Sigmoid colon (tissue), 3 donors: ENCODE measurements around the gene EMB.
"Not testable (repeated sequence)": the region's sequence is repeated elsewhere in the genome, so short reads cannot be mapped to it uniquely, and the experiment has no call there.

Experiments
- CTCF ChIP-seq, 4 experiments: fragments of 450-650 bp in 3 of 4; fragments of 200-600 bp in 1 of 4; IDR thresholded peaks; one replicate each; pipeline ENCODE4 v1.5.1; 2016 to 2019; ENCODE audit warnings: antibody characterized with exemption in 4 of 4, mild to moderate bottlenecking in 3 of 4, moderate library complexity in 2 of 4
- POLR2A ChIP-seq, 2 donors: fragments of 450-650 bp; IDR thresholded peaks; one replicate each; pipeline ENCODE4 v1.6.1; 2016; ENCODE audit warnings: antibody characterized with exemption in 2 of 2, mild to moderate bottlenecking in 2 of 2, moderate library complexity in 2 of 2

DNA sequence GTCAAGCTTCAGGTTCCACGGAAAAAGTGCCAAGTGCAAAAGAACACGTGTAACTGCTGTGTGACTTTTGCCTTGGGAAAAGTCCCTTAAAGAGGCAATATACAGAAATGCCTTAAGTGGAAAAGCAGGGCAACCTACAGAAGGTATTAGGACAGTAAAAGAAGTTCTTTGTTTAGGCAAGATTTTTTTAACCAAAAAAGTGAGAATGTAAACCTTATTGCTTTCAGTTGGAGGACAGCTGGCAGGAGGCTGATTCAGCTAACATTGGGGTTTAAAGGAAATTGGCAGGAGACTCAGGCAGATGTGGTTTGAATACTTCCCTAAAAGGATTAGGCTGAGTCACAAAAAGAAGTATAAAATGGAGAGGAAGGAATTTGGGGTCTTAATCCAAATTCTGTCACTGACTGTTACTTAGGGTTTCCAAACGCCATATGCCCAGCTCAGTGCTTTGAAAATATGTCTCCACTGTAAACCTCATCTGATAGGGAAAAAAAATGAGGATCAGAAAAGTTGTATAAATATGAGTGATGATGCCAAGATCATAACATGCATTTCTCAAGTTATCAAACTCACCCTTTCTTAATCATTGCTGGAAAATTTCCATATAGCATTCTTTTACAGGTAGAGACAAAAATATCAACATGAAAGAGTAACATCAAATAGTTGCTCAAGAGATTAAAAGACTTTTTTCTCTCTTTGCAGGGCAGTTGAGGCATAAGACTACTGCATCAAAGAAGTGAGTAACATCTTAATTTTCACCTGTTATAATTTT, 9.8 kb downstream of the EMB start:
- not testable (repeated sequence) for TF ChIP-seq CTCF, POLR2A (IDR thresholded peaks at IDR 0.05)
